Tibial nerve (tissue), 4 donors: ENCODE data around the gene TNPO1. TPM values are rescaled to one million over a fixed set of nuclear protein-coding genes. Genes with fewer than 3 reads are reported as not detected.

ENCODE experiments used
- DNase-seq, 2 donors: peaks; one replicate each; pipeline ENCODE4 v3.0.0-alpha.2; 2019; ENCODE audit warnings: low spot score in 2 of 2
- H3K27ac ChIP-seq, 4 donors: fragments of 200-600 bp; sonication (generic) in 3 of 4; one replicate each; pipeline ENCODE4 v1.5.1; 2017 to 2019; ENCODE audit warnings: mild to moderate bottlenecking in 1 of 4
- H3K27me3 ChIP-seq, 2 donors: fragments of 200-600 bp; sonication (generic) in 1 of 2; one replicate each; pipeline versions ENCODE4 v1.5.1 to v1.6.0; 2017 to 2019
- H3K36me3 ChIP-seq, 3 donors: fragments of 200-600 bp; sonication (generic); one replicate each; pipeline ENCODE4 v1.5.1; 2018 to 2019
- H3K4me1 ChIP-seq, 4 donors: fragments of 200-600 bp; sonication (generic) in 3 of 4; one replicate each; pipeline ENCODE4 v1.5.1; 2017 to 2019
- H3K4me3 ChIP-seq, 4 donors: fragments of 200-600 bp; sonication (generic) in 3 of 4; one replicate each; pipeline ENCODE4 v1.5.1; 2017 to 2019; ENCODE audit warnings: mild to moderate bottlenecking in 1 of 4, moderate library complexity in 1 of 4
- H3K9me3 ChIP-seq, 4 donors: fragments of 200-600 bp; sonication (generic) in 3 of 4; one replicate each; pipeline ENCODE4 v1.5.1; 2017 to 2019
- EP300 ChIP-seq, 2 donors: sonication (generic); formaldehyde crosslinking; IDR thresholded peaks; one replicate each; pipeline ENCODE4 v1.6.1; 2017; ENCODE audit warnings: antibody characterized with exemption in 2 of 2, mild to moderate bottlenecking in 1 of 2
- POLR2A ChIP-seq, 2 donors: fragments of 450-650 bp; IDR thresholded peaks; one replicate each; pipeline ENCODE4 v1.6.1; 2017; ENCODE audit warnings: antibody characterized with exemption in 2 of 2, mild to moderate bottlenecking in 2 of 2, moderate library complexity in 2 of 2
- WGBS, 2 donors: methylation state at CpG; one replicate each; pipeline ENCODE4 v1.1.5; 2018; 5-methylcytosine and 5-hydroxymethylcytosine counted together
- total RNA-seq, 4 donors: library from RNA; depleted of rRNA; stranded (reverse); fragments of >200 nt; gene quantifications; one replicate each; pipeline ENCODE4 v1.1.0, GENCODE V29; 2016
- TF ChIP-seq, protein P1 (sequence below), 5 experiments: fragments of 200-600 bp in 3 of 5; fragments of 450-650 bp in 2 of 5; sonication (generic) in 3 of 5; IDR thresholded peaks; one replicate each; pipeline ENCODE4 v1.5.1; 2016 to 2019; ENCODE audit warnings: antibody characterized with exemption in 5 of 5, mild to moderate bottlenecking in 3 of 5, moderate library complexity in 2 of 5

Gene TNPO1
- total RNA-seq, 4 donors from 2014 or later: 58.2 to 106 (median 81.4) TPM

DNA sequence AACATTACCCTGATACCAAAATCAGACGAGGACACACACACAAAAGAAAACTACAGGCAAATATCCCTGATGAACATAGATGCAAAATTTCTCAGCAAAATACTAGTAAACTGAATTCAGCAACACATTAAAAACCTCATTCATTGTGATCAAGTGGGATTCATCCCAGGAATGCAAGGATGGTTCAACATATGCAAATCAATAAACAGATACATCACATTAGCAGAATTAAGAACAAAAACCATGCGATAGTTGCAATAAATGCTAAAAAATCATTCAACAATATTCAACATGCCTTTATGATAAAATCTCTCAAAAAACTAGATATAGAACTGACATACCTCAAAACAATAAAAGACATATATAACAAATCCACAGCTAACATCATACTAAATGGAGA, 36.9 kb upstream of the TNPO1 start:
- no peaks in the 10 kb centered on the region for H3K36me3 ChIP-seq
- 100% methylated on average over 2 of the region's 2 CpGs for WGBS, 2 donors

DNA sequence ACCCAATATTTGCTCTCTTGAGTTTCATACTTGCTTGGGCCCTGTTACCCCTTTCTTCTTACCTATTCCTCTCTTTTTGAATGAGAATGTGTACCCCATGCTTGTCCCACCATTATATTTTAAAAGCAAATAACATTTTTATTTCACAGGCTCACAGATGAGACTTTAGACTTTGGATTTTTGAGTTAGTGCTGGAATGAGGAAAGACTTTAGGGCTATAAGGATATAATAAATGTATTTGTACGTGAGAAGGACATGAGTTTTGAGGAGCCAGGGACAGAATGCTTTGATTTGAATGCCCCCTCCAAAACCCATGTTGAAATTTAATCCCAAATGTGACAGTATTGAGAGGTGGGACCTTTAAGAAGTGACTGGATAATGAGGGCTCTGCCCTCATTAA, 33.1 kb upstream of the TNPO1 start:
- H3K9me3 ChIP-seq: peaks cover 0 to 22% (median 4%) of the 10 kb centered on the region in 4 donors
- H3K4me1 ChIP-seq: no peaks in the 10 kb centered on the region
- H3K27ac ChIP-seq: no peak overlapping the region
- WGBS, 2 donors: 86 to 100% methylated on average over 1 of the region's 1 CpG
- TF ChIP-seq POLR2A (IDR thresholded peaks at IDR 0.05): no peak
- no peak for TF ChIP-seq EP300 (IDR thresholded peaks at IDR 0.05)
- TF ChIP-seq, protein P1, sequence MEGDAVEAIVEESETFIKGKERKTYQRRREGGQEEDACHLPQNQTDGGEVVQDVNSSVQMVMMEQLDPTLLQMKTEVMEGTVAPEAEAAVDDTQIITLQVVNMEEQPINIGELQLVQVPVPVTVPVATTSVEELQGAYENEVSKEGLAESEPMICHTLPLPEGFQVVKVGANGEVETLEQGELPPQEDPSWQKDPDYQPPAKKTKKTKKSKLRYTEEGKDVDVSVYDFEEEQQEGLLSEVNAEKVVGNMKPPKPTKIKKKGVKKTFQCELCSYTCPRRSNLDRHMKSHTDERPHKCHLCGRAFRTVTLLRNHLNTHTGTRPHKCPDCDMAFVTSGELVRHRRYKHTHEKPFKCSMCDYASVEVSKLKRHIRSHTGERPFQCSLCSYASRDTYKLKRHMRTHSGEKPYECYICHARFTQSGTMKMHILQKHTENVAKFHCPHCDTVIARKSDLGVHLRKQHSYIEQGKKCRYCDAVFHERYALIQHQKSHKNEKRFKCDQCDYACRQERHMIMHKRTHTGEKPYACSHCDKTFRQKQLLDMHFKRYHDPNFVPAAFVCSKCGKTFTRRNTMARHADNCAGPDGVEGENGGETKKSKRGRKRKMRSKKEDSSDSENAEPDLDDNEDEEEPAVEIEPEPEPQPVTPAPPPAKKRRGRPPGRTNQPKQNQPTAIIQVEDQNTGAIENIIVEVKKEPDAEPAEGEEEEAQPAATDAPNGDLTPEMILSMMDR (IDR thresholded peaks at IDR 0.05): no peak
- no peaks in the 10 kb centered on the region for H3K36me3 ChIP-seq
- no peak for DNase-seq
- H3K27me3 ChIP-seq: no peaks in the 10 kb centered on the region
- H3K4me3 ChIP-seq: no peak overlapping the region

More for the DNA sequence above, 36.9 kb upstream of the TNPO1 start:
- Histone ChIP-seq H3K27ac (no peak overlapping the region), H3K4me1 (no peaks in the 10 kb centered on the region), H3K9me3 (peaks cover 0 to 47% (median 4%) of the 10 kb centered on the region in 4 donors), H3K27me3 (no peaks in the 10 kb centered on the region), H3K4me3 (no peak overlapping the region)
- TF ChIP-seq, protein P1 (IDR thresholded peaks at IDR 0.05): no peak
- no peak for TF ChIP-seq EP300 (IDR thresholded peaks at IDR 0.05)
- TF ChIP-seq POLR2A (IDR thresholded peaks at IDR 0.05): no peak
- no peak for DNase-seq

DNA sequence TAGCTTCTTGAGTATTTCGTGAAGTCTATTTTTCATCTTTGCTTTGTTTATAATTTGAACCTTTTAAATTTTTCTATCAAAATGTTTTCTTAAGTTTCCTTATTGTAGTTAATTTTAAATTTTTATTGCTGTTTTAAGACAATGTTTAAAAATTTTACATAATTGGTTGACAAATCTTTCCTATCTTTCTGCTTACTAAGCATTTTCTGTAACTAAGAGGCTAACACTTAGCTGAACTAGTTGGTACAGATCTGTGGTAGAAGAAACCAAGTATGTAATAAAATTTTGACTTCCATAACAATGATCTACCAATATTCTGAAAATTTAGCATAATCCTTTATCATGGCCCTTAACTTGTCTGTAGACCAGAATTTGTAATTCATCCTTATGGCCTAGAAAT, 32.3 kb upstream of the TNPO1 start:
- no peaks in the 10 kb centered on the region for H3K4me1 ChIP-seq
- 92 to 98% methylated on average over 1 of the region's 1 CpG for WGBS, 2 donors
- H3K4me3 ChIP-seq: no peak overlapping the region
- no peaks in the 10 kb centered on the region for H3K27me3 ChIP-seq
- no peaks in the 10 kb centered on the region for H3K36me3 ChIP-seq
- TF ChIP-seq POLR2A (IDR thresholded peaks at IDR 0.05) (no peak), EP300 (IDR thresholded peaks at IDR 0.05) (no peak)
- H3K27ac ChIP-seq: no peak overlapping the region
- peaks cover 0 to 15% (median 3%) of the 10 kb centered on the region in 4 donors for H3K9me3 ChIP-seq
- no peak for DNase-seq

DNA sequence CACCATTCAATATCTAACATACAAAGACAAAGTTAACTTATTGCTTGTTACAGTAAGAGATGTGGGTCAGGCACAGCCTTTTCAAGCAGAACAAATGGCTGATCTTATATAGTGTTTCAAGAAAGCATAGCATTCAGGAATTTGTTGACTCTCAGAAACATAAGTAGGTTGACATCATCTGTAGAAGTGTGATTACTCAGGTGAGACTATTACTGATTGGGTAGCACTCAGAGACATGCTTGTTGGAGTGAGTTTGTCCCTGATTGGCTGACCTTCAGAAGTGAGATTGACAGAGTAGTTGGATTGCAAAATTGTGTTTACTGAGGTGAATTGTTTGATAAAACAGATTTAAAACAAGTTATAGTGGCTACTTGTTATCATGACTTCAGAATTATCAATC, 30.7 kb upstream of the TNPO1 start:
- Histone ChIP-seq H3K4me3 (no peak overlapping the region), H3K36me3 (no peaks in the 10 kb centered on the region), H3K27ac (no peak overlapping the region), H3K27me3 (no peaks in the 10 kb centered on the region), H3K9me3 (no peaks in the 10 kb centered on the region), H3K4me1 (peaks cover 0 to 4% (median 0%) of the 10 kb centered on the region in 4 donors)
- TF ChIP-seq EP300 (IDR thresholded peaks at IDR 0.05) (no peak), POLR2A (IDR thresholded peaks at IDR 0.05) (no peak)
- TF ChIP-seq, protein P1 (IDR thresholded peaks at IDR 0.05): no peak
- DNase-seq: no peak

DNA sequence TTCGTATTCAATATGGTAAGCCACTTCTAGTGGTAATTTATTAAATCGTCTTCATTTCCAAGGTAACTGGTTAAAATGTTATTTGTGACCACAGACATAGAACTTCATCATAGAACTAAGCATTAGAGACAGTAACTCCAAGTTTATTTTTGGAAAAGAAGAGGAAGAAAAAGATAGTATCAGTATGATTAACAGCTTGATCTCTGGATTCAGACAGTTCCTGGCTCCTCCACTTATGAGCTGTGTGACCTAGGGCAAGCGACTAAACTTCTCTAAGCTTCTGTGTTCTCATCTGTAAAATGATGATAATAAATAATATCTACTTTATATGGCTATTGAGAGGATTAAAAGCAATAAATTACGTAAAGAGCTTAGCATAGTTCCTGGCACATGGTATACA, 29.8 kb upstream of the TNPO1 start:
- peaks cover 0 to 6% (median 0%) of the 10 kb centered on the region in 4 donors for H3K4me1 ChIP-seq
- no peaks in the 10 kb centered on the region for H3K27me3 ChIP-seq
- no peak for DNase-seq
- no peaks in the 10 kb centered on the region for H3K36me3 ChIP-seq
- no peaks in the 10 kb centered on the region for H3K9me3 ChIP-seq
- 84 to 91% methylated on average over 4 of the region's 4 CpGs for WGBS, 2 donors
- H3K27ac ChIP-seq: no peak overlapping the region
- H3K4me3 ChIP-seq: no peak overlapping the region
- TF ChIP-seq POLR2A (IDR thresholded peaks at IDR 0.05) (no peak), EP300 (IDR thresholded peaks at IDR 0.05) (no peak)
- TF ChIP-seq, protein P1 (IDR thresholded peaks at IDR 0.05): no peak
